IMR-90 (cell line): ENCODE data around the gene GALNT16. TPM values are rescaled to one million over a fixed set of nuclear protein-coding genes. Genes with fewer than 3 reads are reported as not detected.

Experiments
- ATAC-seq: fragments of 200-7000 bp; cut with Tn5 transposase; 2 replicates; pipeline ENCODE4 v1.9.1; 2020; ENCODE audit warnings: low read depth, mild to moderate bottlenecking, moderate library complexity
- BruUV-seq: library from RNA; stranded (reverse); fragments of 400-500 nt; replicated peaks from 2 replicates; lab custom pipeline; 2021; lab: Mats Ljungman, UMichigan
- CTCF ChIA-PET: fragments of 300-600 bp; formaldehyde crosslinking; extraction: SDS; loops from one replicate; lab custom pipeline; 2021; ENCODE audit warnings: antibody characterized with exemption; lab: Yijun Ruan, JAX
- POLR2A ChIA-PET: fragments of 300-600 bp; sonication (Branson Sonifier 250); formaldehyde crosslinking; loops from one replicate; lab custom pipeline; 2022; ENCODE audit warnings: antibody characterized with exemption; ENCODE audit not compliant: unreplicated experiment; lab: Charles Lee
- DNase-seq: peaks from one replicate; pipeline ENCODE4 v3.0.0; 2013
- H2AFZ ChIP-seq: replicated peaks from 2 replicates; pipeline ENCODE3; 2013; ENCODE audit warnings: low read length, mild to moderate bottlenecking; ENCODE audit not compliant: poor library complexity
- H2AK5ac ChIP-seq: 2 replicates; pipeline ENCODE4 v1.6.1; 2013; ENCODE audit warnings: low read depth, low read length, inconsistent platforms
- H2AK9ac ChIP-seq: replicated peaks from 2 replicates; pipeline ENCODE3; 2013; ENCODE audit warnings: mild to moderate bottlenecking, low read depth, low read length, moderate library complexity; ENCODE audit not compliant: poor library complexity
- H2BK120ac ChIP-seq: 2 replicates; pipeline ENCODE4 v1.6.1; 2013; ENCODE audit warnings: low read depth, low read length, inconsistent platforms
- H2BK15ac ChIP-seq: 3 replicates; pipeline ENCODE4 v1.6.1; 2013; ENCODE audit warnings: low read depth, low read length, inconsistent platforms
- H2BK20ac ChIP-seq: 2 replicates; pipeline ENCODE4 v1.6.1; 2013; ENCODE audit warnings: low read depth, mild to moderate bottlenecking, inconsistent platforms, low read length, moderate library complexity
- H2BK5ac ChIP-seq: 2 replicates; pipeline ENCODE4 v1.6.1; 2013; ENCODE audit warnings: mild to moderate bottlenecking, low read depth, low read length, inconsistent platforms; ENCODE audit not compliant: poor library complexity, severe bottlenecking
- H3K14ac ChIP-seq: replicated peaks from 2 replicates; pipeline ENCODE4 v1.6.1; 2013; ENCODE audit warnings: low read depth, low read length, inconsistent platforms
- H3K18ac ChIP-seq: 2 replicates; pipeline ENCODE4 v1.6.1; 2013; ENCODE audit warnings: low read depth, low read length, control low read depth
- H3K23ac ChIP-seq: 2 replicates; pipeline ENCODE4 v1.6.1; 2013; ENCODE audit warnings: low read depth, low read length, inconsistent platforms
- H3K27ac ChIP-seq: 2 replicates; pipeline ENCODE4 v1.5.1; 2013; ENCODE audit warnings: mild to moderate bottlenecking, control low read depth, low read length; ENCODE audit not compliant: insufficient read depth
- H3K27me3 ChIP-seq: 2 replicates; pipeline ENCODE4 v1.6.1; 2013; ENCODE audit warnings: low read length; ENCODE audit not compliant: control insufficient read depth, insufficient read depth
- H3K36me3 ChIP-seq: 2 replicates; pipeline ENCODE4 v1.6.1; 2013; ENCODE audit warnings: low read length, mixed read lengths; ENCODE audit not compliant: control insufficient read depth, insufficient read depth
- H3K4ac ChIP-seq: 2 replicates; pipeline ENCODE4 v1.6.1; 2013; ENCODE audit warnings: low read depth, low read length, inconsistent platforms
- H3K4me1 ChIP-seq: 2 replicates; pipeline ENCODE4 v1.6.1; 2013; ENCODE audit warnings: low read length, mixed read lengths; ENCODE audit not compliant: control insufficient read depth, insufficient read depth
- H3K4me2 ChIP-seq: 2 replicates; pipeline ENCODE4 v1.6.1; 2013; ENCODE audit warnings: low read depth, mild to moderate bottlenecking, control low read depth, low read length, moderate library complexity
- H3K4me3 ChIP-seq: 2 replicates; pipeline ENCODE4 v1.5.1; 2013; ENCODE audit warnings: low read depth, mild to moderate bottlenecking, control low read depth, low read length, moderate library complexity; ENCODE audit not compliant: insufficient read depth
- H3K56ac ChIP-seq: 2 replicates; pipeline ENCODE4 v1.6.1; 2013; ENCODE audit warnings: low read length, inconsistent platforms; ENCODE audit not compliant: insufficient read depth; ENCODE audit errors: extremely low read depth
- H3K79me1 ChIP-seq, 2 experiments: 2 replicates each; pipeline ENCODE4 v1.6.1; 2013; ENCODE audit warnings: low read length in 2 of 2, inconsistent platforms in 1 of 2, low read depth in 1 of 2
- H3K9ac ChIP-seq: 2 replicates; pipeline ENCODE4 v1.6.1; 2013; ENCODE audit warnings: low read depth, low read length, control low read depth
- H3K9me1 ChIP-seq: 2 replicates; pipeline ENCODE4 v1.6.1; 2013; ENCODE audit warnings: low read length, inconsistent platforms; ENCODE audit not compliant: insufficient read depth
- H3K9me3 ChIP-seq: 2 replicates; pipeline ENCODE4 v1.6.1; 2013; ENCODE audit warnings: low read length; ENCODE audit not compliant: control insufficient read depth, insufficient read depth
- H4K20me1 ChIP-seq: 2 replicates; pipeline ENCODE4 v1.6.1; 2013; ENCODE audit warnings: low read length, inconsistent platforms; ENCODE audit not compliant: insufficient read depth
- H4K5ac ChIP-seq: 2 replicates; pipeline ENCODE4 v1.6.1; 2013; ENCODE audit warnings: mild to moderate bottlenecking, low read depth, low read length, control low read depth
- H4K8ac ChIP-seq, 2 experiments: 2 replicates each; pipeline ENCODE4 v1.6.1; 2013; ENCODE audit warnings: low read depth in 2 of 2, low read length in 2 of 2, control low read depth in 1 of 2, inconsistent platforms in 1 of 2
- H4K91ac ChIP-seq: 2 replicates; pipeline ENCODE4 v1.6.1; 2013; ENCODE audit warnings: low read depth, low read length, inconsistent platforms; ENCODE audit not compliant: insufficient read depth
- BHLHE40 ChIP-seq: fragments of 150-350 bp; IDR thresholded peaks from 2 replicates; pipeline ENCODE4 v1.6.1; 2016; ENCODE audit warnings: mild to moderate bottlenecking, low read depth, low read length
- CEBPB ChIP-seq: IDR thresholded peaks from 2 replicates; pipeline ENCODE4 v1.6.1; 2012; ENCODE audit warnings: low read depth, low read length, improper control_type of control experiment
- CHD1 ChIP-seq: IDR thresholded peaks from 2 replicates; pipeline ENCODE4 v1.6.1; 2012; ENCODE audit warnings: low read depth, low read length, improper control_type of control experiment
- FOS ChIP-seq: fragments of 150-350 bp; IDR thresholded peaks from 2 replicates; pipeline ENCODE4 v1.6.1; 2016; ENCODE audit warnings: low read depth, low read length
- MAFK ChIP-seq: IDR thresholded peaks from 2 replicates; pipeline ENCODE4 v1.6.1; 2012; ENCODE audit warnings: low read depth, low read length, improper control_type of control experiment
- MAZ ChIP-seq: IDR thresholded peaks from 2 replicates; pipeline ENCODE4 v1.6.1; 2012; ENCODE audit warnings: low read depth, mild to moderate bottlenecking, low read length, improper control_type of control experiment, moderate library complexity, borderline replicate concordance
- MXI1 ChIP-seq: IDR thresholded peaks from 2 replicates; pipeline ENCODE4 v1.6.1; 2012; ENCODE audit warnings: low read depth, mild to moderate bottlenecking, low read length, moderate library complexity, borderline replicate concordance
- NFE2L2 ChIP-seq: fragments of 150-350 bp; IDR thresholded peaks from 2 replicates; pipeline ENCODE4 v1.6.1; 2016; ENCODE audit warnings: low read depth, mild to moderate bottlenecking, low read length
- POLR2A ChIP-seq: IDR thresholded peaks from 2 replicates; pipeline ENCODE4 v1.6.1; 2012; ENCODE audit warnings: mild to moderate bottlenecking, low read depth, low read length
- RAD21 ChIP-seq: IDR thresholded peaks from 2 replicates; pipeline ENCODE4 v1.6.1; 2012; ENCODE audit warnings: low read length, improper control_type of control experiment
- RFX5 ChIP-seq: IDR thresholded peaks from 2 replicates; pipeline ENCODE4 v1.8.0; 2012; ENCODE audit warnings: low read depth, mild to moderate bottlenecking, low read length, moderate library complexity
- SMC3 ChIP-seq: fragments of 150-350 bp; IDR thresholded peaks from 2 replicates; pipeline ENCODE4 v1.6.1; 2016; ENCODE audit warnings: low read depth, mild to moderate bottlenecking, antibody characterized with exemption, low read length, moderate library complexity
- whole genome bisulfite sequencing, 2 experiments: methylation state at CpG; one replicate each; pipeline versions ENCODE4 v1.1.5 to v1.1.7; 2013; ENCODE audit warnings: missing lambda C conversion rate in 2 of 2; ENCODE audit not compliant: insufficient read length in 1 of 2; ENCODE audit errors: extremely low coverage in 2 of 2; 5-methylcytosine and 5-hydroxymethylcytosine counted together
- dilution Hi-C: fragments of 300-500 bp; cut with HindIII; formaldehyde crosslinking; loops from one replicate; pipeline ENCODE4 v1.14.3; 2018; ENCODE audit warnings: low sequenced_read_pairs; ENCODE audit not compliant: unreplicated experiment
- in situ Hi-C: fragments of 300-500 bp; cut with MboI; formaldehyde crosslinking; loops from 3 replicates; pipeline ENCODE4 v1.14.3; 2019; ENCODE audit warnings: low sequenced_read_pairs, inconsistent platforms, mixed read lengths
- intact Hi-C: fragments of 100-400 bp; cut with micrococcal nuclease; formaldehyde crosslinking; loops from 2 replicates; pipeline ENCODE4 v1.10.0; 2022
- polyA plus RNA-seq, 3 experiments: library from polyadenylated mRNA; depleted of rRNA; stranded (reverse); fragments of >200 nt; gene quantifications; 2 replicates each; pipeline ENCODE4 v1.2.3, GENCODE V29; 2012; ENCODE audit warnings: low replicate concordance in 1 of 3
- total RNA-seq: library from RNA; depleted of rRNA; stranded (reverse); fragments of >200 nt; gene quantifications from 2 replicates; pipeline ENCODE4 v1.2.3, GENCODE V29; 2012
- TF ChIP-seq, protein P1 (sequence below): fragments of 150-350 bp; IDR thresholded peaks from 2 replicates; pipeline ENCODE4 v1.6.1; 2016; ENCODE audit warnings: low read depth, mild to moderate bottlenecking, low read length, moderate library complexity, borderline replicate concordance
- TF ChIP-seq, protein P2 (sequence below): conservative IDR thresholded peaks from 2 replicates; pipeline ENCODE4 v1.5.1; 2012; ENCODE audit warnings: mild to moderate bottlenecking, low read depth, low read length, improper control_type of control experiment
- TF ChIP-seq, protein P3 (sequence below): fragments of 150-350 bp; IDR thresholded peaks from 2 replicates; pipeline ENCODE4 v1.6.1; 2017; ENCODE audit warnings: mild to moderate bottlenecking, antibody characterized with exemption, low read length, low read depth

Gene GALNT16
- total and polyA plus RNA-seq, 2 of the 4 experiments (the other 2 are of a cell fraction) = 0.36 to 1.5 TPM

DNA sequence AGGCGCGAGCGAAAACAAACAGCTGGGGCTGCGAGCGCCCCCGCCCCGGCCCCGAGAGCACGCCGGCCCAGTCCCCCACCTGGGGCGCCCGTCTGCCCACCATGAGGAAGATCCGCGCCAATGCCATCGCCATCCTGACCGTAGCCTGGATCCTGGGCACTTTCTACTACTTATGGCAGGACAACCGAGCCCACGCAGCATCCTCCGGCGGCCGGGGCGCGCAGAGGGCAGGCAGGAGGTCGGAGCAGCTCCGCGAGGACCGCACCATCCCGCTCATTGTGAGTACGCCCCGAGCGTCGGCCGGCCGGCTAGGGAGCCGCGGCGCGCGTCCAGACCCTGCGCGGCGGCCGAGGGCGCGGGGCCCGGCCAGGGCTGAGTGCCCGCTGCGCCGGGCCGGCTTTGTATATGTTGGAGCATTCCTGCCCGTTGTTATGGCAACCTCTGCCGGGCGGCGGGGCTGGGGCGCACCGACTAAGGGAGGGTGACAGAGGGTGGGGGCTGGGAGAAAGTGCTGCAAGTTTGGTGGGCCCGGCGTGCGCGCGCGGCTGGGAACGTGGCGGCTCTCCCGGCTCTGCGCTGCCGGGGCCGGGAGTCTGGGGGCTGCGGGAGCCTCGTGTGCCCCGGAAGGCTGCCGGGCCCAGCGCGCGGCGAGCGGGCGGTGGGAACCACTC, 367 bp downstream of the GALNT16 start:
- H4K91ac ChIP-seq = no peak overlapping the region
- no peak overlapping the region for H2AK5ac ChIP-seq
- no TSS peak for BruUV-seq
- H3K9ac ChIP-seq = peak overlapping the region; percentile 46; the same call in 1 of the 2 replicates
- H2BK15ac ChIP-seq = no peak overlapping the region
- peak overlapping the region; percentile 90 for H2AFZ ChIP-seq
- H3K56ac ChIP-seq = no peak overlapping the region
- peak; percentile 55 for ATAC-seq
- no peak overlapping the region for H2BK20ac ChIP-seq
- ChIA-PET POLR2A (no interaction called here), CTCF (interaction anchor here (1.4 to 1.8 kb wide), 3 partner anchors 11 to 27 kb away, joined by 5 to 6 read pairs (median 5); no protein-coding TSS in a partner anchor)
- H3K4me3 ChIP-seq = peak overlapping the region; percentile 57
- H4K8ac ChIP-seq = no peak overlapping the region
- H3K4me1 ChIP-seq = peaks cover 2% of the 10 kb centered on the region; the same call in 1 of the 2 replicates
- no peaks in the 10 kb centered on the region for H3K36me3 ChIP-seq
- peak overlapping the region; percentile 94 for H3K4me2 ChIP-seq
- peak; percentile 4 for DNase-seq
- H3K18ac ChIP-seq = no peak overlapping the region
- H3K79me1 ChIP-seq = no peaks in the 10 kb centered on the region
- intact Hi-C loops = loop anchor here (5.0 kb wide), 1 partner anchor 87 kb away; no protein-coding TSS in a partner anchor
- no peak overlapping the region for H3K14ac ChIP-seq
- no peak overlapping the region for H2AK9ac ChIP-seq
- peaks cover 7% of the 10 kb centered on the region; the same call in 1 of the 2 replicates for H3K9me1 ChIP-seq
- no peak overlapping the region for H3K4ac ChIP-seq
- no peak overlapping the region for H2BK5ac ChIP-seq
- H3K9me3 ChIP-seq = no peaks in the 10 kb centered on the region
- no peak overlapping the region for H3K27ac ChIP-seq
- peaks cover 62% of the 10 kb centered on the region for H3K27me3 ChIP-seq
- in situ Hi-C loops = loop anchor here (25.0 kb wide), 1 partner anchor 477 kb away; no protein-coding TSS in a partner anchor
- dilution Hi-C loops = no loop called here
- peaks cover 8% of the 10 kb centered on the region for H4K20me1 ChIP-seq
- 1% methylated on average over 39 of the region's 78 CpGs; no CpG with 5 or more reads in 1 of the 2 experiments for WGBS, 2 experiments
- no peak overlapping the region for H2BK120ac ChIP-seq
- H4K5ac ChIP-seq = no peak overlapping the region
- no peak overlapping the region; the same call in 1 of the 2 replicates for H3K23ac ChIP-seq
- TF ChIP-seq CHD1 (no peak), NFE2L2 (no peak), POLR2A (no peak), SMC3 (no peak), FOS (no peak), CEBPB (no peak), RAD21 (no peak), BHLHE40 (no peak), RFX5 (no peak), MAZ (no peak), MAFK (no peak), MXI1 (no peak)
- TF ChIP-seq, protein P1, sequence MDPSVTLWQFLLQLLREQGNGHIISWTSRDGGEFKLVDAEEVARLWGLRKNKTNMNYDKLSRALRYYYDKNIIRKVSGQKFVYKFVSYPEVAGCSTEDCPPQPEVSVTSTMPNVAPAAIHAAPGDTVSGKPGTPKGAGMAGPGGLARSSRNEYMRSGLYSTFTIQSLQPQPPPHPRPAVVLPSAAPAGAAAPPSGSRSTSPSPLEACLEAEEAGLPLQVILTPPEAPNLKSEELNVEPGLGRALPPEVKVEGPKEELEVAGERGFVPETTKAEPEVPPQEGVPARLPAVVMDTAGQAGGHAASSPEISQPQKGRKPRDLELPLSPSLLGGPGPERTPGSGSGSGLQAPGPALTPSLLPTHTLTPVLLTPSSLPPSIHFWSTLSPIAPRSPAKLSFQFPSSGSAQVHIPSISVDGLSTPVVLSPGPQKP = no peak
- TF ChIP-seq, protein P2, sequence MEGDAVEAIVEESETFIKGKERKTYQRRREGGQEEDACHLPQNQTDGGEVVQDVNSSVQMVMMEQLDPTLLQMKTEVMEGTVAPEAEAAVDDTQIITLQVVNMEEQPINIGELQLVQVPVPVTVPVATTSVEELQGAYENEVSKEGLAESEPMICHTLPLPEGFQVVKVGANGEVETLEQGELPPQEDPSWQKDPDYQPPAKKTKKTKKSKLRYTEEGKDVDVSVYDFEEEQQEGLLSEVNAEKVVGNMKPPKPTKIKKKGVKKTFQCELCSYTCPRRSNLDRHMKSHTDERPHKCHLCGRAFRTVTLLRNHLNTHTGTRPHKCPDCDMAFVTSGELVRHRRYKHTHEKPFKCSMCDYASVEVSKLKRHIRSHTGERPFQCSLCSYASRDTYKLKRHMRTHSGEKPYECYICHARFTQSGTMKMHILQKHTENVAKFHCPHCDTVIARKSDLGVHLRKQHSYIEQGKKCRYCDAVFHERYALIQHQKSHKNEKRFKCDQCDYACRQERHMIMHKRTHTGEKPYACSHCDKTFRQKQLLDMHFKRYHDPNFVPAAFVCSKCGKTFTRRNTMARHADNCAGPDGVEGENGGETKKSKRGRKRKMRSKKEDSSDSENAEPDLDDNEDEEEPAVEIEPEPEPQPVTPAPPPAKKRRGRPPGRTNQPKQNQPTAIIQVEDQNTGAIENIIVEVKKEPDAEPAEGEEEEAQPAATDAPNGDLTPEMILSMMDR = no peak
- TF ChIP-seq, protein P3, sequence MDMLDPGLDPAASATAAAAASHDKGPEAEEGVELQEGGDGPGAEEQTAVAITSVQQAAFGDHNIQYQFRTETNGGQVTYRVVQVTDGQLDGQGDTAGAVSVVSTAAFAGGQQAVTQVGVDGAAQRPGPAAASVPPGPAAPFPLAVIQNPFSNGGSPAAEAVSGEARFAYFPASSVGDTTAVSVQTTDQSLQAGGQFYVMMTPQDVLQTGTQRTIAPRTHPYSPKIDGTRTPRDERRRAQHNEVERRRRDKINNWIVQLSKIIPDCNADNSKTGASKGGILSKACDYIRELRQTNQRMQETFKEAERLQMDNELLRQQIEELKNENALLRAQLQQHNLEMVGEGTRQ = no peak
